GM23338 (cell line): ENCODE measurements around the gene NFE2L3. TPM values are rescaled to one million over a fixed set of nuclear protein-coding genes. Genes with fewer than 3 reads are reported as not detected.
A peak's percentile ranks its signal among the peaks of the same experiment; 100 is the strongest.

ENCODE experiments used
- ATAC-seq: fragments of 200-7000 bp; cut with Tn5 transposase; 3 replicates; pipeline ENCODE4 v1.9.1; 2020
- DNase-seq: peaks from one replicate; pipeline ENCODE4 v3.0.0-alpha.2; 2015; ENCODE audit warnings: low spot score
- H2AFZ ChIP-seq: fragments of 200-600 bp; sonication (generic); 2 replicates; pipeline ENCODE4 v1.8.0; 2016; ENCODE audit warnings: antibody characterized with exemption, mild to moderate bottlenecking, moderate library complexity
- H3F3A ChIP-seq: fragments of 200-600 bp; sonication (generic); replicated peaks from 2 replicates; pipeline ENCODE4 v1.8.0; 2017; ENCODE audit warnings: antibody characterized with exemption, mixed run types, low read depth
- H3K27ac ChIP-seq: fragments of 200-600 bp; sonication (generic); 2 replicates; pipeline ENCODE4 v1.6.1; 2016; ENCODE audit warnings: low read depth
- H3K27me3 ChIP-seq: fragments of 200-600 bp; sonication (generic); 2 replicates; pipeline ENCODE4 v1.8.0; 2016; ENCODE audit warnings: mild to moderate bottlenecking, mixed run types, moderate library complexity; ENCODE audit not compliant: insufficient read depth
- H3K36me3 ChIP-seq: fragments of 200-600 bp; sonication (generic); 2 replicates; pipeline ENCODE4 v1.8.0; 2016; ENCODE audit warnings: mild to moderate bottlenecking; ENCODE audit not compliant: insufficient read depth
- H3K4me1 ChIP-seq: fragments of 200-600 bp; sonication (generic); 2 replicates; pipeline ENCODE4 v1.8.0; 2016; ENCODE audit warnings: mild to moderate bottlenecking, moderate library complexity; ENCODE audit not compliant: insufficient read depth
- H3K4me2 ChIP-seq: fragments of 200-600 bp; sonication (generic); 2 replicates; pipeline ENCODE4 v1.7.1; 2017; ENCODE audit warnings: mixed run types
- H3K4me3 ChIP-seq: fragments of 200-600 bp; sonication (generic); 2 replicates; pipeline ENCODE4 v1.6.1; 2016; ENCODE audit warnings: mixed run types
- H3K79me2 ChIP-seq: fragments of 200-600 bp; sonication (generic); replicated peaks from 2 replicates; pipeline ENCODE4 v1.8.0; 2017; ENCODE audit warnings: mild to moderate bottlenecking; ENCODE audit not compliant: insufficient read depth
- H3K9me2 ChIP-seq: fragments of 200-600 bp; sonication (generic); 2 replicates; pipeline ENCODE4 v1.8.0; 2017; ENCODE audit not compliant: insufficient read depth
- H4K20me1 ChIP-seq: fragments of 200-600 bp; sonication (generic); replicated peaks from 2 replicates; pipeline ENCODE4 v1.8.0; 2017; ENCODE audit warnings: mild to moderate bottlenecking; ENCODE audit not compliant: insufficient read depth
- H3K27ac Mint-ChIP-seq: 2 replicates; pipeline ENCODE4 v1.8.0; 2020; ENCODE audit warnings: inconsistent platforms, mild to moderate bottlenecking, moderate library complexity, mixed read lengths
- H3K27me3 Mint-ChIP-seq: 3 replicates; pipeline ENCODE4 v1.8.0; 2022; ENCODE audit warnings: low read depth, mild to moderate bottlenecking, moderate library complexity, mixed read lengths, inconsistent platforms; ENCODE audit not compliant: insufficient read depth, poor library complexity
- H3K36me3 Mint-ChIP-seq: 3 replicates; pipeline ENCODE4 v1.8.0; 2021; ENCODE audit warnings: low read depth, mild to moderate bottlenecking, inconsistent platforms, moderate library complexity, mixed read lengths
- H3K4me1 Mint-ChIP-seq: 3 replicates; pipeline ENCODE4 v1.8.0; 2020; ENCODE audit warnings: mild to moderate bottlenecking, inconsistent platforms, mixed read lengths
- H3K4me3 Mint-ChIP-seq: 3 replicates; pipeline ENCODE4 v1.8.0; 2021; ENCODE audit warnings: moderate library complexity, mild to moderate bottlenecking, inconsistent platforms, mixed read lengths
- H3K9me3 Mint-ChIP-seq: 3 replicates; pipeline ENCODE4 v1.8.0; 2020; ENCODE audit warnings: moderate library complexity, mild to moderate bottlenecking, inconsistent platforms, mixed read lengths
- CREB1 ChIP-seq: fragments of 250-450 bp; sonication (Bioruptor Pico); IDR thresholded peaks from 2 replicates; pipeline ENCODE4 v1.5.0; 2020; ENCODE audit warnings: low read depth, mild to moderate bottlenecking, moderate library complexity
- EZH2 ChIP-seq: fragments of 200-600 bp; sonication (generic); IDR thresholded peaks from one replicate; pipeline ENCODE4 v1.8.0; 2017; ENCODE audit warnings: antibody characterized with exemption, mild to moderate bottlenecking, low read depth; ENCODE audit not compliant: unreplicated experiment
- JUNB ChIP-seq: IDR thresholded peaks from one replicate; pipeline ENCODE4 v1.6.1; 2016; ENCODE audit warnings: antibody characterized with exemption; ENCODE audit not compliant: unreplicated experiment
- POLR2AphosphoS5 ChIP-seq: IDR thresholded peaks from 2 replicates; pipeline ENCODE4 v1.6.1; 2016; ENCODE audit warnings: antibody characterized with exemption, low read depth
- STAT1 ChIP-seq: IDR thresholded peaks from one replicate; pipeline ENCODE4 v1.6.1; 2016; ENCODE audit warnings: antibody characterized with exemption; ENCODE audit not compliant: unreplicated experiment
- ZNF114 ChIP-seq: fragments of 250-450 bp; sonication (Bioruptor Pico); IDR thresholded peaks from 2 replicates; pipeline ENCODE4 v1.5.0; 2020; ENCODE audit warnings: mild to moderate bottlenecking, moderate library complexity
- polyA plus RNA-seq: library from polyadenylated mRNA; unstranded; fragments of >200 nt; fragmentation: Nextera tagmentation; extraction: Ambion mirVana; gene quantifications from 2 replicates; pipeline ENCODE4 v1.2.1, GENCODE V29; 2016
- total RNA-seq: library from RNA; depleted of rRNA; stranded (reverse); fragments of >200 nt; shearing (Covaris generic); gene quantifications from 2 replicates; pipeline ENCODE4 v1.2.3, GENCODE V29; 2014
- TF ChIP-seq, protein P1 (sequence below): IDR thresholded peaks from 2 replicates; pipeline ENCODE4 v1.6.1; 2016; ENCODE audit warnings: antibody characterized with exemption
- TF ChIP-seq, protein P2 (sequence below), 2 experiments: fragments of 200-600 bp in 1 of 2; sonication (generic) in 1 of 2; conservative IDR thresholded peaks; 2 replicates each; pipeline versions ENCODE4 v1.5.1 to v1.6.1; 2016 to 2017; ENCODE audit warnings: antibody characterized with exemption in 2 of 2, low read depth in 2 of 2, mild to moderate bottlenecking in 2 of 2, moderate library complexity in 1 of 2
- TF ChIP-seq, protein P3 (sequence below): IDR thresholded peaks from one replicate; pipeline ENCODE4 v1.6.1; 2018; ENCODE audit warnings: antibody characterized with exemption; ENCODE audit not compliant: unreplicated experiment
- TF ChIP-seq, protein P4 (sequence below): fragments of 250-450 bp; sonication (Bioruptor Pico); IDR thresholded peaks from 2 replicates; pipeline ENCODE4 v1.5.0; 2020; ENCODE audit warnings: mild to moderate bottlenecking, moderate library complexity

The NFE2L3 gene
- total and polyA plus RNA-seq, 2 experiments from 2014 or later: 62.0 to 142 TPM

DNA sequence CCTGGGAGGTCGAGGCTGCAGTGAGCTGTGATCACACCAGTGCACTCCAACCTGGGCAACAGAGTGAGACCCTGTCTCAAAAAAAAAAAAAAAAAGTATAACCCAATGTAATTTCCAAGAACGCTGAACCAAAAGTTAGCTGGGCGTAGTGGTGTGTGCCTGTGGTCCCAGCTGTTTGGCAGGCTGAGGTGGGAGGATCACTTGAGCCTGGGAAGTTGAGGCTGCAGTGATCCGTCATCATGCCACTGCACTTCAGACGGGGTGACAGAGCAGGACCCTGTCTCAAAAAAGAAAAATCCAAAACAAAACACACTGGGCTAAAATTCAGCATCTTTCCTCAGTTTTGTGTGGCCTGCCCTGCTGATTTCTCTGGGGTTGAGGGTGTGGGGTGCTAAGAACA, 27.4 kb downstream of the NFE2L3 start (continued):
- TF ChIP-seq, protein P1, sequence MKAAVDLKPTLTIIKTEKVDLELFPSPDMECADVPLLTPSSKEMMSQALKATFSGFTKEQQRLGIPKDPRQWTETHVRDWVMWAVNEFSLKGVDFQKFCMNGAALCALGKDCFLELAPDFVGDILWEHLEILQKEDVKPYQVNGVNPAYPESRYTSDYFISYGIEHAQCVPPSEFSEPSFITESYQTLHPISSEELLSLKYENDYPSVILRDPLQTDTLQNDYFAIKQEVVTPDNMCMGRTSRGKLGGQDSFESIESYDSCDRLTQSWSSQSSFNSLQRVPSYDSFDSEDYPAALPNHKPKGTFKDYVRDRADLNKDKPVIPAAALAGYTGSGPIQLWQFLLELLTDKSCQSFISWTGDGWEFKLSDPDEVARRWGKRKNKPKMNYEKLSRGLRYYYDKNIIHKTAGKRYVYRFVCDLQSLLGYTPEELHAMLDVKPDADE: no peak
- TF ChIP-seq ZNF114 (CRISPR knock-in tag): no peak
- no peak for TF ChIP-seq CREB1 (CRISPR knock-in tag)

DNA sequence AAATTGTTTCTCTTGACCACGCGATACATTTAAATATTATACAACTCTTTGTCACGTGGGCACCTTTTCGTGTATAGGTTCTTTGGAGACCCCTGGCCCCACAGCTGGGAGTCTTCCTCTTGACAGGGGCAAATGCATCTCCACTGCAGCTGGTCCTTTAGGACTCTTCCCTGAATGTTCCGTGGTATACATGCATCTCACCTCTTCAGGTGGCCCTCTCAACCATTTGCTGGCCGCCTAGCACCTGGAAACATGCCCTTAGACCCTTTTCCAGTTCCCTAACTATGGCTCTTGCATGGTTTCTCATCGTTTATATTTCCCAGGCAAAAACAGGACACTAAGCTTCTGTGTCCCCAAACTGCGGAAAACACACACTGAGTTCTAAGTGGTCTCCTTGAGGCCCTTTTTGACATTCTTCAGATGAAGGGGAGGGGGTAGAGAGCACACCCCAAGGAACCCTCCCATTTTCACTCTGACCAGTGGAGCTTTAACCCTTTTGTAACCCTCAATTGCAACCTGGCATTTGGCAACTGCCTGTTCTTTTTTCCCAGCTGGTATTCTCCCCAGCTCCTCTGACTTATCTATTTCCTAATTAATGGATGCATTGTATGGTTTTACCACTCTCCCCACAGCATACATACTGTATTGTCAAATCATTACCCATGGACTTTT, 28.0 kb downstream of the NFE2L3 start:
- Histone ChIP-seq H3K27ac (peak overlapping the region; percentile 34; the same call in 1 of the 2 replicates), H3K36me3 (peaks cover 10% of the 10 kb centered on the region), H3K79me2 (peaks cover 27% of the 10 kb centered on the region), H3F3A (peaks cover 27% of the 10 kb centered on the region), H3K4me3 (no peak overlapping the region), H3K4me1 (peaks cover 4% of the 10 kb centered on the region; the same call in 1 of the 2 replicates), H3K4me2 (no peak overlapping the region), H2AFZ (no peak overlapping the region), H3K9me2 (no peaks in the 10 kb centered on the region), H3K27me3 (no peaks in the 10 kb centered on the region), H4K20me1 (peaks cover 9% of the 10 kb centered on the region)
- Mint-ChIP-seq H3K27me3 (peaks cover 24% of the 10 kb centered on the region), H3K36me3 (peaks cover 84% of the 10 kb centered on the region), H3K9me3 (peaks cover 24% of the 10 kb centered on the region), H3K4me3 (no peak overlapping the region), H3K27ac (peak overlapping the region; percentile 28; the same call in 1 of the 2 replicates), H3K4me1 (peaks cover 37% of the 10 kb centered on the region)
- ATAC-seq: peak; percentile 6; the same call in 2 of the 3 replicates
- no peak for DNase-seq
- TF ChIP-seq, protein P2, sequence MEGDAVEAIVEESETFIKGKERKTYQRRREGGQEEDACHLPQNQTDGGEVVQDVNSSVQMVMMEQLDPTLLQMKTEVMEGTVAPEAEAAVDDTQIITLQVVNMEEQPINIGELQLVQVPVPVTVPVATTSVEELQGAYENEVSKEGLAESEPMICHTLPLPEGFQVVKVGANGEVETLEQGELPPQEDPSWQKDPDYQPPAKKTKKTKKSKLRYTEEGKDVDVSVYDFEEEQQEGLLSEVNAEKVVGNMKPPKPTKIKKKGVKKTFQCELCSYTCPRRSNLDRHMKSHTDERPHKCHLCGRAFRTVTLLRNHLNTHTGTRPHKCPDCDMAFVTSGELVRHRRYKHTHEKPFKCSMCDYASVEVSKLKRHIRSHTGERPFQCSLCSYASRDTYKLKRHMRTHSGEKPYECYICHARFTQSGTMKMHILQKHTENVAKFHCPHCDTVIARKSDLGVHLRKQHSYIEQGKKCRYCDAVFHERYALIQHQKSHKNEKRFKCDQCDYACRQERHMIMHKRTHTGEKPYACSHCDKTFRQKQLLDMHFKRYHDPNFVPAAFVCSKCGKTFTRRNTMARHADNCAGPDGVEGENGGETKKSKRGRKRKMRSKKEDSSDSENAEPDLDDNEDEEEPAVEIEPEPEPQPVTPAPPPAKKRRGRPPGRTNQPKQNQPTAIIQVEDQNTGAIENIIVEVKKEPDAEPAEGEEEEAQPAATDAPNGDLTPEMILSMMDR (conservative IDR thresholded peaks at IDR 0.05; ENCODE audit: low read depth in 2 of 2): no peak
- TF ChIP-seq, protein P3, sequence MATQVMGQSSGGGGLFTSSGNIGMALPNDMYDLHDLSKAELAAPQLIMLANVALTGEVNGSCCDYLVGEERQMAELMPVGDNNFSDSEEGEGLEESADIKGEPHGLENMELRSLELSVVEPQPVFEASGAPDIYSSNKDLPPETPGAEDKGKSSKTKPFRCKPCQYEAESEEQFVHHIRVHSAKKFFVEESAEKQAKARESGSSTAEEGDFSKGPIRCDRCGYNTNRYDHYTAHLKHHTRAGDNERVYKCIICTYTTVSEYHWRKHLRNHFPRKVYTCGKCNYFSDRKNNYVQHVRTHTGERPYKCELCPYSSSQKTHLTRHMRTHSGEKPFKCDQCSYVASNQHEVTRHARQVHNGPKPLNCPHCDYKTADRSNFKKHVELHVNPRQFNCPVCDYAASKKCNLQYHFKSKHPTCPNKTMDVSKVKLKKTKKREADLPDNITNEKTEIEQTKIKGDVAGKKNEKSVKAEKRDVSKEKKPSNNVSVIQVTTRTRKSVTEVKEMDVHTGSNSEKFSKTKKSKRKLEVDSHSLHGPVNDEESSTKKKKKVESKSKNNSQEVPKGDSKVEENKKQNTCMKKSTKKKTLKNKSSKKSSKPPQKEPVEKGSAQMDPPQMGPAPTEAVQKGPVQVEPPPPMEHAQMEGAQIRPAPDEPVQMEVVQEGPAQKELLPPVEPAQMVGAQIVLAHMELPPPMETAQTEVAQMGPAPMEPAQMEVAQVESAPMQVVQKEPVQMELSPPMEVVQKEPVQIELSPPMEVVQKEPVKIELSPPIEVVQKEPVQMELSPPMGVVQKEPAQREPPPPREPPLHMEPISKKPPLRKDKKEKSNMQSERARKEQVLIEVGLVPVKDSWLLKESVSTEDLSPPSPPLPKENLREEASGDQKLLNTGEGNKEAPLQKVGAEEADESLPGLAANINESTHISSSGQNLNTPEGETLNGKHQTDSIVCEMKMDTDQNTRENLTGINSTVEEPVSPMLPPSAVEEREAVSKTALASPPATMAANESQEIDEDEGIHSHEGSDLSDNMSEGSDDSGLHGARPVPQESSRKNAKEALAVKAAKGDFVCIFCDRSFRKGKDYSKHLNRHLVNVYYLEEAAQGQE: no peak
- TF ChIP-seq EZH2 (no peak), CREB1 (CRISPR knock-in tag) (no peak), POLR2AphosphoS5 (no peak), STAT1 (no peak), JUNB (no peak)
- TF ChIP-seq, protein P1: no peak
- TF ChIP-seq, protein P4, sequence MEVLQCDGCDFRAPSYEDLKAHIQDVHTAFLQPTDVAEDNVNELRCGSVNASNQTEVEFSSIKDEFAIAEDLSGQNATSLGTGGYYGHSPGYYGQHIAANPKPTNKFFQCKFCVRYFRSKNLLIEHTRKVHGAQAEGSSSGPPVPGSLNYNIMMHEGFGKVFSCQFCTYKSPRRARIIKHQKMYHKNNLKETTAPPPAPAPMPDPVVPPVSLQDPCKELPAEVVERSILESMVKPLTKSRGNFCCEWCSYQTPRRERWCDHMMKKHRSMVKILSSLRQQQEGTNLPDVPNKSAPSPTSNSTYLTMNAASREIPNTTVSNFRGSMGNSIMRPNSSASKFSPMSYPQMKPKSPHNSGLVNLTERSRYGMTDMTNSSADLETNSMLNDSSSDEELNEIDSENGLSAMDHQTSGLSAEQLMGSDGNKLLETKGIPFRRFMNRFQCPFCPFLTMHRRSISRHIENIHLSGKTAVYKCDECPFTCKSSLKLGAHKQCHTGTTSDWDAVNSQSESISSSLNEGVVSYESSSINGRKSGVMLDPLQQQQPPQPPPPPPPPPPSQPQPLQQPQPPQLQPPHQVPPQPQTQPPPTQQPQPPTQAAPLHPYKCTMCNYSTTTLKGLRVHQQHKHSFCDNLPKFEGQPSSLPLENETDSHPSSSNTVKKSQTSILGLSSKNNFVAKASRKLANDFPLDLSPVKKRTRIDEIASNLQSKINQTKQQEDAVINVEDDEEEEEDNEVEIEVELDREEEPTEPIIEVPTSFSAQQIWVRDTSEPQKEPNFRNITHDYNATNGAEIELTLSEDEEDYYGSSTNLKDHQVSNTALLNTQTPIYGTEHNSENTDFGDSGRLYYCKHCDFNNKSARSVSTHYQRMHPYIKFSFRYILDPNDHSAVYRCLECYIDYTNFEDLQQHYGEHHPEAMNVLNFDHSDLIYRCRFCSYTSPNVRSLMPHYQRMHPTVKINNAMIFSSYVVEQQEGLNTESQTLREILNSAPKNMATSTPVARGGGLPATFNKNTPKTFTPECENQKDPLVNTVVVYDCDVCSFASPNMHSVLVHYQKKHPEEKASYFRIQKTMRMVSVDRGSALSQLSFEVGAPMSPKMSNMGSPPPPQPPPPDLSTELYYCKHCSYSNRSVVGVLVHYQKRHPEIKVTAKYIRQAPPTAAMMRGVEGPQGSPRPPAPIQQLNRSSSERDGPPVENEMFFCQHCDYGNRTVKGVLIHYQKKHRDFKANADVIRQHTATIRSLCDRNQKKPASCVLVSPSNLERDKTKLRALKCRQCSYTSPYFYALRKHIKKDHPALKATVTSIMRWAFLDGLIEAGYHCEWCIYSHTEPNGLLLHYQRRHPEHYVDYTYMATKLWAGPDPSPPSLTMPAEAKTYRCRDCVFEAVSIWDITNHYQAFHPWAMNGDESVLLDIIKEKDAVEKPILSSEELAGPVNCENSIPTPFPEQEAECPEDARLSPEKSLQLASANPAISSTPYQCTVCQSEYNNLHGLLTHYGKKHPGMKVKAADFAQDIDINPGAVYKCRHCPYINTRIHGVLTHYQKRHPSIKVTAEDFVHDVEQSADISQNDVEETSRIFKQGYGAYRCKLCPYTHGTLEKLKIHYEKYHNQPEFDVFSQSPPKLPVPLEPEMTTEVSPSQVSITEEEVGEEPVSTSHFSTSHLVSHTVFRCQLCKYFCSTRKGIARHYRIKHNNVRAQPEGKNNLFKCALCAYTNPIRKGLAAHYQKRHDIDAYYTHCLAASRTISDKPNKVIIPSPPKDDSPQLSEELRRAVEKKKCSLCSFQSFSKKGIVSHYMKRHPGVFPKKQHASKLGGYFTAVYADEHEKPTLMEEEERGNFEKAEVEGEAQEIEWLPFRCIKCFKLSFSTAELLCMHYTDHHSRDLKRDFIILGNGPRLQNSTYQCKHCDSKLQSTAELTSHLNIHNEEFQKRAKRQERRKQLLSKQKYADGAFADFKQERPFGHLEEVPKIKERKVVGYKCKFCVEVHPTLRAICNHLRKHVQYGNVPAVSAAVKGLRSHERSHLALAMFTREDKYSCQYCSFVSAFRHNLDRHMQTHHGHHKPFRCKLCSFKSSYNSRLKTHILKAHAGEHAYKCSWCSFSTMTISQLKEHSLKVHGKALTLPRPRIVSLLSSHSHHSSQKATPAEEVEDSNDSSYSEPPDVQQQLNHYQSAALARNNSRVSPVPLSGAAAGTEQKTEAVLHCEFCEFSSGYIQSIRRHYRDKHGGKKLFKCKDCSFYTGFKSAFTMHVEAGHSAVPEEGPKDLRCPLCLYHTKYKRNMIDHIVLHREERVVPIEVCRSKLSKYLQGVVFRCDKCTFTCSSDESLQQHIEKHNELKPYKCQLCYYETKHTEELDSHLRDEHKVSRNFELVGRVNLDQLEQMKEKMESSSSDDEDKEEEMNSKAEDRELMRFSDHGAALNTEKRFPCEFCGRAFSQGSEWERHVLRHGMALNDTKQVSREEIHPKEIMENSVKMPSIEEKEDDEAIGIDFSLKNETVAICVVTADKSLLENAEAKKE (CRISPR knock-in tag): no peak
